GM21423 (cell line): ENCODE data around the gene BRINP3.
"Not testable (repeated sequence)": the region's sequence is repeated elsewhere in the genome, so short reads cannot be mapped to it uniquely, and the experiment has no call there.

Experiments
- ATAC-seq: cut with Tn5 transposase; IDR thresholded peaks from one replicate; pipeline ENCODE4 v1.9.1; 2021; ENCODE audit warnings: mild to moderate bottlenecking, moderate library complexity; ENCODE audit not compliant: unreplicated experiment

The BRINP3 gene

DNA sequence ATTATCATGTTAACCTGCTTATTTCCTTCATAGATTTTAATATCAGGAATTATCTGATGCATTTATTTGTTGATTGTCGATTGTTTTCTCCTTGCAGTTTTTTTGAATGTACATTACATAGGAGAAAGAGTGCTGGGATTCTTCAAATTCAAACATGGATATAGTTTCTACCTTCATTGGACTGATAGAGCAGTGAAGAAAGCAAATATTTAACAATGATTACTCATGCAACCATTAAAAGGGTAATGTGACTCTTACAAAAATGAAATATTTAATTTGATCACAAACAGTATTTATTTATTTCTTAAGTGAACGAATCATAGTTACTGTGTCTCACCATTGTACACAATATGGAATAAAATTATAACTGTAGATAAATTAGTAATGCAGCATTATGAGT, 350.9 kb downstream of the BRINP3 start:
- ATAC-seq: no peak

DNA sequence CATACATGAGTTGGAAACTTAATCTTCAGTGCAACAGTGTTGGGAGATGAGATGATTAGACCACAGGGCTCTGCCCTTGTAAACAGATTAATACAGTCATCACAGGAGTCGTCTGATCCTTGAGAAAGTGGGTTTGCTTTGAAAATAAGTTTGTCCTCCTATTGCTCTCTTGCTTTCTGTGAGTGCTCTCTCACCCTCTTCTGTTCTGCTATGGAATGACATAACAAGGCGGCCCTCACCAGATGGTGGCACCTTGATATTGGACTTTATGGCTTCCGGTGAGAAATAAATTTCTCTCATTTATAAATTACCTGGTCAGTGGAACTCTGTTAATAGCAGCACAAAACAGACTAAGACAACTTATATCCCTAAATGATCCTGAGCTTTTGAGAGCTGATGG, 353.6 kb downstream of the BRINP3 start:
- ATAC-seq: no peak

DNA sequence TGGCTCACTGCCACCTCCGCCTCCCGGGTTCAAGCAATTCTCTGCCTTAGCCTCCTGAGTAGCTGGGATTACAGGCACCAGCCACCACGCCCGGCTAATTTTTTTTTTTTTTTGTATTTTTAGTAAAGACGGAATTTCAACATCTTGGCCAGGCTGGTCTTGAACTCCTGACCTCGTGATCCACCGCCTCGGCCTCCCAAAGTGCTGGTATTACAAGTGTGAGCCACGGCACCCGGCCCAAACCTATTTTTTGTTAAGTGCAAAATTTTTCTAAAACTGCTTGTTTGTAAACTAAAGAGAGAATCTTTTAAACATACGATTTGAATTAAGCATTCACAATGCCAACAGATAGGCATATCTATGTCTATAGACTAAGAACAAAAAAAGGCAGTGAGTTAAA, 357.1 kb downstream of the BRINP3 start:
- not testable (repeated sequence) for ATAC-seq

DNA sequence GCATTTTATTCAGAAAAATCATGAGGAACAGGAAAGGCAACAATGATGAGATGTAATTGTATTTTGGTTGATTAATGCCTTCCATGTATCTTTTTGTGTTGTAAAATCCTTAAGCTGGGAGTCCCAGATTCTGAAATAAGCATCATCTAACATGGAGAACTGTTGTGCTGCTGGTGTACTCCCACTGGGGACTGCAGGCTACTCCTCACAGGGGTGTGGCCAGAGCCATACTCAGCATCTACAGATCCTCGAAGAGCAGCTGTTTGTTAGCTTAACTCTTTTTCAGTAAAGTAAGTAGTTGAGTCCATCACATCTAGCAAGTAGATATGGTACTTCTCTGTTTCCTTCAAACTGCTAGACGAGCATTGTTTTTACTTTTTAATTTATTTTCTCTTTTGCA, 358.0 kb downstream of the BRINP3 start:
- no peak for ATAC-seq

DNA sequence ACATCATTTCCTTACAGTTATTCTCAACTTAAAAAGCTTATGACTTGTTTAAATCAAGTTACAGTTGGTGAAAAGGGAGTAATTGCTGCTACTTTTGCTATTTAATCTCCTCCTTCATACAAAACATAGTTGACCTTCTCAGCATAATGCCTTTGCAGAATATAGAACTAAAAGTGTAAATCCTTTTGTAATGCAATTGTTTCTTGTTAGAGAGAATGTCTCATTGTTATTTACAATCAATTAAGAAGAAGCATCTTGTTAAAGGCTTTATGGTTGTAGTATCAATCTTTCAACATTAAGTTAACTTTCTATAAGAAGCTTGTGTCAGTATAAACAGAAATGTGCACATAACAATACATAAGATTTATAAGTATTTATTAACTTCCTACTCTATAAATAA, 360.7 kb downstream of the BRINP3 start:
- ATAC-seq: no peak

DNA sequence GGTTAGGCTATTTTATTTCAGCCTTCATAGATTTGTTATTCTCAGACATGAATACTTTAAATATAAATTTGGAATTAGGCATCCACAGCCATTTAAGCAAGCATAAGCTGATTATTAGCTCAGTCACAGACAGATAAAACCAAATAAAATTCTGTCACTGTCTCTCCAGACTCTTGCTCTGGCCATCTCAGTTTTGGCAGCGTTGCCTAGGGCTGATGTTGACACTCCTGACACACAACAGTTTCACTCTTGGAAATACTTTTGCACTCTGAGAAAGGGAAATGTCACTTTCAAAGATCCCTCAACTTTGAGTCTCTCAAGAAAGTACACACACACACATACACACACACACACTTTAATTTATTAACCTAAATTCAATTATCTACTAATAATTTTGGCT, 372.7 kb downstream of the BRINP3 start:
- ATAC-seq: no peak

DNA sequence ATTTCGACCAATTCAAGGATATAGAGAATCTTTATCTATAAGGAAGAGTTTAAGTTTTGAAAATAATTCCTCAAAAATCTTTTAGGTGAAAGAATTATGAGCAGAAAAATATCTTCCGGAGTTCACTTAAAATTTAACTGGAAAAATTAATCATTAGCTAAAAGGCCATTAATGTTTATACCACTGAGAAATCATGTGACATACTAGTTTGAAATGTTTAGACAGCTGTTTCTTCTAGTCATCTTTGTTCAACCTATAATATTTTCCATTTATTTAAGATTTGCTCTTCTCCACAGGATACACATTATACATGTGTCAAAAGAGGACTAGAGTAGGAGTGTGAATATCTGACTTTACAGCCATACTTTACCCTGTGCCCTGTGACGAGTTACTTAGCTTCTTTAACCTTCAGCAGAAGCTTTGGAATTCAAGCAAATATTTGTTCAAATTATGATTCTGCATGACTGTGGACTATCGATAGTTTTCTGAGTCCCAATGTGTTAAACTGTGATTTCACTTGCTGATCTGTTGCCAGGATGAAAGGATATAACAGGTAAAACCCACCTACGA, 374.8 kb downstream of the BRINP3 start:
- ATAC-seq: no peak

DNA sequence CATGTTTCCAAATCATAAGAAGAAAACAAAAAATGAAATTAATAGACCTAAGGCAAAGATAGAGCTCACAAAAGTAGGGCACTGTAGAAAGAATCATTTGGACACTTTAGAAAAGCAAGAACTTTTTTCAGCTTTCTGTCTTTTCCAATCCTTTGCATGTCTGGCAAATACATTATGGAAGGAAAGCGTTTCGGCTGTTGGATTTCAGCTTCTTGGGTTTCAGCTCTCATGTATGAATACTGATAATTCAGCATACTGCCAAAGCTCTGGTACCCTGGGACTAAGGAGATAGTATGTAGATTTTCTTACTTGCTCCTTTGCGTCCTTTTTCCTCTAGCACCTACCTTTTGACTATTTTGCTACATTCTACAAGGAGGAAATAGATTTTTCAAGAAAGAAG, 375.9 kb downstream of the BRINP3 start:
- ATAC-seq: no peak

DNA sequence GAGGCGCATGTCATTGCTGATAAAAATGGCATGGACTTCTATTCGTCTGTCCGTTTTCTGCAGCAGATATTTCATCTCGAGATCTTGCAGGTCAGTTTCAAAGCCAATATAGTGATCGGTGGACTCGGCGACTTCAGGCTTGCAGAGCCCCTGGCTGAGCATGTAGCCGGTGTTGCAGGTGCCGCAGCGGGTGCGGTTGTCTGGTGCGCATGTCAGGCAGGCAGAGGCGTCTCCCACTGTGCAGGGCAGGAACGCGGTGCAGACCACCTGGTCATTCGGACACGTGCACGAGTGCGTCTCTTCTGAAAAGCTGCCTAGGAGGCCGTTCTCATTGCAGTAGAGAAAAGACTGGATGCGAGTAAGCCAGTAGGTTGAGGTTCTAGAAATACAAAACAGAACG, 378.9 kb downstream of the BRINP3 start:
- no peak for ATAC-seq

DNA sequence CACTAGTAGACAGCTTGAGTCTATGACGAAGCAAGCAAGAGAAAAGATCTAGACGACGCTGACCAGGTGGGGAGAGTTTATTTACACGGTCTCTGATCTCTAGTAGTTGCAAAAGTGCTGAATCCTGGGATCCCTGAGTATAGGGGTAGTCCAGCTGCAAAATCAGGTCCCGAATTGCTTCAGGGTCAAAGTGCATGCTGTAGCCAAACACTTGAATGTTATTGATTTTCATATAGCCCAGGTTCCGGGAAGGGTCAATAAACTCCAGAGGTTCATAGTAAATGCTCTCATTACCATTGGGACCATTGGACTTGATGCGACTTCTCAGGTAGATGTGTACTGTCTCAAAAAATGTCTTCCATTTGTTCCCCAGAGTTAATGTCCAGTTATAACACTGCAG, 379.6 kb downstream of the BRINP3 start:
- no peak for ATAC-seq

DNA sequence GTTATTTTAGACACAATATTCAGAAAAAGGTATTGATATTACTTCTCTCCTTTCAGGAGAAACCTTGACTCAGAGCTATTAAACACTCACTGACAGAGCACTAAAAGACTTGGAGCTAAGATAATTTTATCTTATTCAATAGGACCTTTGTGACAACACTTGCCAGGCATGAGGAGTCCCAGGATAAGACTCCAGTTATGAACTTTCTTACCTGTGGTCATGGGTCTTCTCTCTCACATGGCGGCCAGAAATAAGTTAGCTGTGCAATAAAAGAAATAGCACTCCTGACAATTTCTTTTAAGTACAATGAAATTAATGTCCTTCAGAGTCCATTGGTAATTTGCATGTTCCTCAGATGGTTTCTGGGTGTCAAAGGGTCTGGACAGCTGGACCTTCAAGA, 382.1 kb downstream of the BRINP3 start:
- no peak for ATAC-seq

DNA sequence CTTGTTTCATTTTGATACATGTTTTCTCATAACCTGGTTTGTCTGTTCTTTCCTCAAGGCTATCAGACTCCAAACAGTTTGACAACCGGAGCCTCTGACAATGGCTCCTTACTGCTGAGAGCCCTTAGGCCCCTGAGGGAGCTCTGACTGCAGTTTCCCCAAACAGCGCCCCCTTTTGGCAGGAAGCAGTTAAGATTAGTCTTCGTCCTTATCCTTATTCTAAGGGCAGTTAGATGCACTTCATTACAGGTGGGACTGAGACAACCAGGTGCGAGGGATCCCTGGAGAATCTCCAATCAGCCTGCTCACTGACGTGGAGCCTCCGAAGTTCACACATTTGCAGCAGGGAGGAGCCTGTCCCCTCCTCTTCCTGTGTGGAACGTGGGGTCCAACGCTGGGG, 393.1 kb downstream of the BRINP3 start:
- no peak for ATAC-seq

DNA sequence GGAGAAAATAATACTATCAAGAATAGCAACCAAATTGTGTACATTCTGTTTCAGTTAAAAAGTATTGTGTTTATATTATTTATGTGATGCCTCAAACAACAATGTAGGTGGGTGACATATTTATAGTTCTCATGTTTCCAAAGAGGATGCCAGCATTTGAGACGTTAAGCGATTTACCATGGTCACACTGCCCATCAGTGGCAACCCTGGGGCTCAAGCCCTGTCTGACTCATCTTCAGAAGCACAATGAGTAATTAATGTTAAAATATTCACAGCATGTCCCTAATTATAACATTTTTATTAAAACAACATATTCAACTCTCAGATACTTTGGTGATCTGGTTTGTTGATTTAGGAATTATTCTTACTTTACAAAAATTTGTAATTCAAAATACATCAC, 409.4 kb downstream of the BRINP3 start:
- ATAC-seq: no peak

DNA sequence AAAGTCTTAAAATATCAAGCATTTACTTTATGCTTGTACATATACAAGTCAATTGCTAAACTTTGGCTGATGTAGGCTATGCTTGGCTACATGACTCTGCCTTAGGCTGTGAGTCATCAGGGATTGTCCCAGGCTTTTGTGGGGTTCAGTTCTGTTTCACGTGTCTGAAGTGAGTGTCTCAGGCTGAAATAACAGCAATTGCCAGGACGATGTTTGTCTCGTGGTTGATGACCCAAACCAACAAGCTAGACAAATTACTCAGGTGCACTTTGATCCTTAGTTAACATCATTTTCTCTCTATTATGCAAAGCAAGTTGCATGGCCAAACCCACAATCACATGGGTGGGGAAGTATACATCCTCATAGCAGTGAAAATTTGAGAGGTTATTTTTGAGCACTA, 410.1 kb downstream of the BRINP3 start:
- ATAC-seq: no peak

DNA sequence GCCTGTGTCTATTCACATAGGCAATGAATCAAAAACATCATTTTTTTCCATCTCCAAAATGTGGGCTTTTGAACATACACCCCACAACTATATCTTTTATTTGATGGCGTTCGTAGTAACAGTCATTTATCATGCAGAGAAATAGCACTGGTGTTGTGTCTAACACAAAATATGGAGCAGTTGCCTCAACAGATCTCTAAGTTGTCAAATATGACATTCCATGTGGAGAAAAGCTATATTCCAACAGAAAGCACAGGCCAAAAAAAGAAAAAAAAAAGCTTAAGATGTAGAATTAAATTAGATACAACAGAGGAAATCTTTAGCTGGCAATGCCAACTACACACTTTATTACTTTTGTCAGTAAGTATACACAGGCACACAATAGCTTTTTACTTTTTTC, 411.7 kb downstream of the BRINP3 start:
- no peak for ATAC-seq

DNA sequence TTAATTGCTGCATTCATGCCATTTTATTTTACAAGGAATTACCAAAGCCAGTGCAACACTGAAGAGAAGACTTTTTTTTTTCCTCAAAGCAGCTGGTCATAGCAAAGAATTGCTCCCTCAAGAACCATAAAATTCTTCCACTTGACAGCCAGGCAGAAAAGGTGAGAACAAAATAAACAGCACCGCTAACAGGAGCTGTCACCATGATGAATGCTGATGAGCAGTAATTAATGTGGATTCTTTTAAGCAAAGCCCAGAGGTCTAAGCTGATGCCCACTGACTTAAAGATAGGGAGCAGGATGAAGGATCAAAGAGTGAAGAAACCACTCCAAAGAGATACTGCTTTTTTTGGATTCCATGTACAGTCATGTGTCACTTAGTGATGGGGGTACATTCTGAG, 428.4 kb downstream of the BRINP3 start:
- ATAC-seq: no peak
